Gastroesophageal sphincter (tissue), 3 donors: ENCODE measurements around the gene CTSW.

ENCODE experiments used
- EP300 ChIP-seq: sonication (generic); formaldehyde crosslinking; IDR thresholded peaks from one replicate; pipeline ENCODE4 v1.6.1; 2017; ENCODE audit warnings: antibody characterized with exemption, mild to moderate bottlenecking
- POLR2A ChIP-seq, 2 donors: fragments of 450-650 bp; IDR thresholded peaks; one replicate each; pipeline ENCODE4 v1.6.1; 2017; ENCODE audit warnings: antibody characterized with exemption in 2 of 2, mild to moderate bottlenecking in 2 of 2, moderate library complexity in 1 of 2
- POLR2AphosphoS5 ChIP-seq: sonication (generic); formaldehyde crosslinking; IDR thresholded peaks from one replicate; pipeline ENCODE4 v1.6.1; 2017; ENCODE audit warnings: antibody characterized with exemption
- TF ChIP-seq, protein P1 (sequence below), 4 experiments: fragments of 200-600 bp in 2 of 4; fragments of 450-650 bp in 2 of 4; sonication (generic) in 1 of 4; IDR thresholded peaks; one replicate each; pipeline ENCODE4 v1.5.1; 2017 to 2019; ENCODE audit warnings: antibody characterized with exemption in 4 of 4, mild to moderate bottlenecking in 2 of 4, moderate library complexity in 2 of 4

- TF ChIP-seq, protein P1, sequence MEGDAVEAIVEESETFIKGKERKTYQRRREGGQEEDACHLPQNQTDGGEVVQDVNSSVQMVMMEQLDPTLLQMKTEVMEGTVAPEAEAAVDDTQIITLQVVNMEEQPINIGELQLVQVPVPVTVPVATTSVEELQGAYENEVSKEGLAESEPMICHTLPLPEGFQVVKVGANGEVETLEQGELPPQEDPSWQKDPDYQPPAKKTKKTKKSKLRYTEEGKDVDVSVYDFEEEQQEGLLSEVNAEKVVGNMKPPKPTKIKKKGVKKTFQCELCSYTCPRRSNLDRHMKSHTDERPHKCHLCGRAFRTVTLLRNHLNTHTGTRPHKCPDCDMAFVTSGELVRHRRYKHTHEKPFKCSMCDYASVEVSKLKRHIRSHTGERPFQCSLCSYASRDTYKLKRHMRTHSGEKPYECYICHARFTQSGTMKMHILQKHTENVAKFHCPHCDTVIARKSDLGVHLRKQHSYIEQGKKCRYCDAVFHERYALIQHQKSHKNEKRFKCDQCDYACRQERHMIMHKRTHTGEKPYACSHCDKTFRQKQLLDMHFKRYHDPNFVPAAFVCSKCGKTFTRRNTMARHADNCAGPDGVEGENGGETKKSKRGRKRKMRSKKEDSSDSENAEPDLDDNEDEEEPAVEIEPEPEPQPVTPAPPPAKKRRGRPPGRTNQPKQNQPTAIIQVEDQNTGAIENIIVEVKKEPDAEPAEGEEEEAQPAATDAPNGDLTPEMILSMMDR (IDR thresholded peaks at IDR 0.05): no peak
- TF ChIP-seq POLR2A (IDR thresholded peaks at IDR 0.05) (no peak), POLR2AphosphoS5 (no peak), EP300 (no peak)
Observed at GRCh38 chr11:65895482-65895981, 15.9 kb downstream of the CTSW start.
